Right lung (tissue), 5 donors: ENCODE results near the gene SLC35E3. TPM values are rescaled to one million over a fixed set of nuclear protein-coding genes. Genes with fewer than 3 reads are reported as not detected.
A peak's percentile ranks its signal among the peaks of the same experiment; 100 is the strongest.

Source experiments
- DNase-seq, 2 donors: peaks; one replicate each; pipeline ENCODE4 v3.0.0-alpha.2; 2013
- polyA plus RNA-seq, 5 donors: library from polyadenylated mRNA; unstranded; fragments of 120-200 nt; gene quantifications; one replicate each; pipeline versions ENCODE4 v1.2.1 to v1.2.3, GENCODE V29; 2013; ENCODE audit warnings: inconsistent platforms in 1 of 5, low replicate concordance in 1 of 5; ENCODE audit not compliant: insufficient read length in 5 of 5, insufficient read depth in 1 of 5

The SLC35E3 gene
- polyA plus RNA-seq, 5 donors = 13.6 to 20.7 (median 17.9) TPM

DNA sequence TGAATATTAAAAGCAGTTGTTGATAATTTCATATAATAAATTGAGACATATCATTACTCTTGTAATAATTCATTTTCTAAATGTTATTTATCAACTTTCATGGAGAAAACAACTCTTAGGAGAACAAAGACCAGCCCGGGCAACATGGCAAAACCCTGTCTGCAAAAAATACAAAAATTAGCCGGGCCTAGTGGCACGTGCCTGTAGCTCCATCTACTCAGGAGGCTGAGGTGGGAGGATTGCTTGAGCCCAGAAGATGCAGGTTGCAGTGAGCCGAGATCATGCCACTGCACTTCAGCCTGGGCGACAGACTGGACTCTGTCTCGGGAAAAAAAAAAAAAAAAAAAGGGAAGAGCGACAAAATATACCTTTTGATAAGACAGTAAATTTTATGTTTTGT, 21.2 kb downstream of the SLC35E3 start:
- no peak for DNase-seq

DNA sequence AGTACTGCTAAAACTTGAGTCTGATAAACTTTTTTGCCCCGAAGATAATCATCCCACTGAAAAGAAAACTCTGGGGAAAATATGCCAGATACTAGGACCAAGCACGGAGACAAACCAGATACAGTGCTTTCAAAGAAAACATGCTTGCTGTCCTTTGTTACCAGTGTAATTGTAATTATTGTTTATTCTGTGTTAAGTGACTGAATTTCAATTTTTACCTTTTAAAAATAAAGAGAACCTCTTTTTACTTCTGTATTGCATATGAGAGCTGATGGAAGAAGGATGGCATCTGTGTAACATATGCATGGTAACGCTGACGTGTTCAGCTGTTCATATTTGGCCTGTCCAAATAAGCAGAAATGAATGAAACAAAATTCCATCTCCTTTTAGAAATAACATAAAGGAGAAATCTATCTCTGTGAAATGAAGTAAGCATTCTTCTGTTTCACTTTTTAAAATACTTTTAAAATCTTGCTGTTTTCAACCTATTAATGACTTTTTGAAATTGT, 22.5 kb downstream of the SLC35E3 start:
- DNase-seq = no peak

DNA sequence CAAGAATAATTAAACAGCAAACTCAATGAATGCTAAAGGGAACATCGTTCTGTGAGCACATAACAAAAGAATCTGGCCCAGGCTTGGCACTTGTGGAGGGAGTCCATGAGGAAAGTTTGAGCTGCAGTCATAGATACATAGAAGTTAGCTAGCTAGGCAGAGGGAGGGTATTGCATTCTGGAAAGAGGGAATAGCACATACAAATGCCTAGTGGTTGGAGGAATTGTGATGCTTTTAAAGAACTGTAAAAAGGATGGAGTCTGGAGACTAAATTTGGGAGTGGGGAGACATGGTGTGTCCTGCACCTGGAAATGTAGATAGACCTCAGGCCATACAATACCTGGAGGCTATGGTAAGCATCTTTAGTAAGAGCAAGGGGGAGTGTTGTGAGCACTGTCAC, 24.0 kb downstream of the SLC35E3 start:
- no peak for DNase-seq

DNA sequence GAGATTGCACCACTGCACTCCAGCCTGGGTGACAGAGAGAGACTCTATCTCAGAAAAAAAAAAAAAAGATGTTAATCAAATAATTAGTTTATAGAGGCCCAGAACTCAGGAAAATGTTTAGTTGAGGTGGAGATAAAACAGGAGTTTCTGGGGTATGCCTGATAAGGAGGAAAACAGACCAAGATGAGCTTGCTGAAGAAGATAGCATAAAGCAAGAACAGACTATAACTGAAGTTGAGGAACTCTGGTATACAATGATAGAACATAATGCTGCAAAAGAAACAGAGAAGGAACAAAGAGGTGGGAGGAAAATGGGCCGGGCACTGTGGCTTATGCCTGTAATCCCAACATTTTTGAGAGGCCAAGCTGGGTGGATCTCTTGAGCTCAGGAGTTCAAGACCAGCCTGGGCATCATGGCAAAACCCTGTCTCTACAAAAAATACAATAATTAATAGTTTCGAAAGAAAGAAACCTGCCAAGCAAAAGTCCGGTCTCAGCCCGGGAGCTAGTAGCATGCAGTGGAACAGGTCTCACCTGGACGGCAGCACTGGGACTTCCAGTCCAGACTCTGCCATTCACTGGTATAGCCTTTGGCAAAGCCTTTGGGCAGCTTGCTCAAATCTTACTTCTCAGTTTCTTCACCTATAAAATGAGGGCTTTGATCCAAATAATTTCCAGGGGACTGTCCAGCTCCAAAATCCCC, 25.4 kb downstream of the SLC35E3 start:
- DNase-seq = no peak

DNA sequence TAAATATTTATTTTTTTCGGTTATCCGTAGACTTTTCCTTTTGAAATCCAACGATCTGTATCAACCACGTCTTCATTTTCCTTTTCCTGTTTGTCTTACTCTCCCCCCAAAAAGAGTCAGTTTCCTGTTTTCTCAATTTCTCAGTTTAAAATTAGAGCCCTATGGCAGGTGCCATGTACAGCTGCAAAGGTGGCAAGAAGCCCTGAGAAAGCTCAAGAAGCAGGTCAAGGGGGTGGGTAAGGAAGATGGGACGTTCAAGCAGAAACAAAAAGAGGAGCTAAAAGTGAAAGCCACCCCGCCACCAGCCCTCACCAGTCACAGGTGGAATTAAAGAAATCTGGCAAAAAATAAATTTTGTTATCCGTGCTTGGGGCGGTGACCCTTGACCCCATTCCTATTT, 26.7 kb downstream of the SLC35E3 start:
- no peak for DNase-seq

DNA sequence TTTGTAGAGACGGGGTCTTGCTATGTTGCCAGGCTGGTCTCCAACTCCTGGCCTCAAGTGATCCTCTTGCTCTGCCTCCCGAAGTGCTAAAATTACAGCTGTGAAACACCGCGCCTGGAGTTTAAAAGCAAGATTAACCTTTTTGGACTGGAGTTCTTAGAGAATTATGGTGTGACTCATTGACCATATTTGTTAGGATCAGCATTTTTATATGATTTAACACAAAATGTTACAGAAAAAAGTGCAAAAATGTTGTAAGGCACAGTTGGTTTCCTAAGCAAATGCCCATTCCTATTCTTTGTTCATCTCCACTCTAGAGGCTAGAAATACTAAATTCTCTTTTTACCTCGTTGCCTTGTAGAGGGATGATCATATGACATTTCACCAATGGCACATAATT, 27.6 kb downstream of the SLC35E3 start:
- DNase-seq = no peak

DNA sequence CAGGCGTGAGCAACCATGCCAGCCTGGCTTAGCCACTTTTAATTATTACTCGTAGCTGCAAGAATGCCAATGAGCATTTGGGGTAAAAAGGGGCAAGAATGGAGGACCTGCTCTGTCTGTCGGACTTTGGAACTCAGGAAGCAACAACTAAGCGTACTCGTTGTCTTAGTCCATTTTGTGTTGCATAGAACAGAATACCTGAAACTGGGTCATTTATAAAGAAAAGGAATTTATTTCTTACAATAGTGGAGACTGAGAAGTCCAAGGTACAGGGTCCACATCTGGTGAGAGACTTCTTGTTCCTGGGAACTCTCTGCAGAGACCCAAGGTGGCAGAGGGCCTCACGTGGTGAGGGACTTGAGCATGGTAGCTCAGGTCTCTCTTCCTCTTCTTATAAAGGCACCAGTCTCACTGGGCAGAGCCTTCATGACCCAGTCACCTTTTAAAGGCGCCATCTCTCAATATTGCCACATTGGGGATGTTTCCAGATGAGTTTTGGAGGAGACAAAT, 29.2 kb downstream of the SLC35E3 start:
- DNase-seq = no peak

DNA sequence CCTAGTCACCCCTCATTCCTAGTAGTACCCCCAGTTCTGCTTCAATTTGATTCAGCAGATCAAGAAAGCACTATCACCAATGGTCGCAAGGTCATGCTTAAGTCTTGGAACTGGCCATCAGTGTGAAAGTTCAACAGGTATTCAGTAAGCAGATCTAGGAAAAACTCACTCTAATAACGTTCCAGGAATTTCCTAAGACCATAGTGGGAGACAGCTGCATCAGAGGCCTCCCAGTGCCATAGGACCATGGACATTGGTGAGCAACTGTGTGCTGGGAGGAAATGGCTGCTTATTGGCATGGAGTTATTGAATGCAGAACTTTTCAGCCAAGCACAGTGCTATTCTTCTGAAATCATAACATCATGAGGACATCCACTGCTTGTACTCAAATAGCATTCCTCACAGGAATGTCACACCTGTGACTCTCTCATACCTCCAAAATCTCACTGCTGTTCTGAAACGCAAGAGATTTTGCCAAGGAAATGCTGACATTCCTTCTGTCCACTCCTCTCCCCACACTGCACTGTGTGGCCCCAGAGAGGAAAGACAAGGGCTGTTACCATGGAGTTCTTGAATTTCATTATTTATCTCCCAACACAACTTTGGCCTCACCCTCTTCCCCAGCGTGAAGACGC, 31.1 kb downstream of the SLC35E3 start:
- no peak for DNase-seq

DNA sequence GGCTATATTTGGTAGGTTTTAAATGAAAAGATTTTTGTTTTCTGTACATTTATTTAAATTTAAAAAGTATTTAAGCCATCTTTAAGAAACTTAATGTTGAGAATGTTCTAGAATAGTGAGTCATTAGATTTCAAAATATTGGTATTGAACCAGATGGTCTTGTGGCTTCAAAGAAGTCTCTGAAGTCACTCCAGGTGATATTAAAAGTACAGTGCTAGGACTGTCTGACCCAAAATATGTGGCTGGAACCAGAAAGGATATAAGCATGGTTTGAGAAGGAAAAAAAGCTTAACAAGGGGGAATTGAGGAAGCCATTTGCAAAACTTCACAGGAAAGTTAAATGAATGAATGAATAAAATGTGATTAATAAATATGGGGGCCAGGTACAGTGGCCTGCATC, 33.3 kb downstream of the SLC35E3 start:
- DNase-seq = no peak

DNA sequence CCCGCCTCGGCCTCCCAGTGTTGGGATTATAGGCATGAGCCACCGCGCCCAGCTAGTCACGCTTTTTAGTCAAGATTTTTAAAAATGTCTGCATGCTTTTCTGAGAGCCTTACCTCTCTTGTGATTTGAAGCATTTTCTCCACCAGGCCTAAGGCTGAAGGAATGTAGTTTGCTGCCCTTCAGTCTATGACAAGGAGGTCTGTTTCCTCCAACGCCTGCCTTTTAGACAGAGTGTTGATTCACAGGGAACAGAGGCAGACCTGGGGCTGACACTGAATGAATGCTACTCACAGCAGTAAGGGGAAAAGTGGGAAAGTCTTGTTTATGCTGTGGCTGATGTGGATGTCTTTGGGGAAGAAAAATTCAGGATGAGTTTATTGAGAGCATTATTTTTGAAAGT, 34.8 kb downstream of the SLC35E3 start:
- no peak for DNase-seq

DNA sequence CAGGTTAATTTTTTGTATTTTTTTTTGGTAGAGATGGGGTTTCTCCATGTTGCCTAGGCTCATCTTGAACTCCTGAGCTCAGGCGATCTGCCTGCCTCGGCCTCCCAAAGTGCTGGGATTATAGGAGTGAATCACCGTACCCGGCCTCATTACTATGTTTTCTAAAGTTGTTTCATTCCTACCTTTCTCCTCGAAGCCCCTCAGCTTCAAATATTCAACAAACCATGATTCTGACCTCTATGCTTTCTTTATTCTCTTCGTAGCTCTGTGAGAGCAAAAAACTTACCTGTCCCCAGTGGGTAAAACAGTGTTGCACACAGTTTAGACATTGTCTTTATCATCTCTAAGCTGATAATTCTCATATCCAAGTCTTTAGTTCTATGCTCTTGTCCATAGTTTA, 35.8 kb downstream of the SLC35E3 start:
- no peak for DNase-seq

DNA sequence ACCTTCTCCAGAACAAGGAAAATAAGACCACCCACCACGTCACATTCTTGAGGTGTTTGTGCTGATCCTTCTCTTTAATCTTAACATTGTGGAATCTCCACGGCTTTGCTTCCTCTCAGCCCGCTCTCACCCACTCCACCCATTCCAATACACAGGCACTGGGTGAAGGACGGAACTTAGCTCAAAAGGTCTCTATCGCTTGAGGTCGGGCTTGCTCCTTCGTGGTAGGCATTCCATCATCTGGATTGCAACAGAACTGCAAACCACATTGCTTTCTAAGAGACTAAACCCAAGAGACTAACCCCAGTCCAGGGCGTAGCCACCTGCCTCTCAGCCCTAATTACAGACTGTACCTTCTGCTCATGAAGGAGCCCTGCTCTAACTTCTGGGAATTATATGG, 38.0 kb downstream of the SLC35E3 start:
- DNase-seq = no peak

DNA sequence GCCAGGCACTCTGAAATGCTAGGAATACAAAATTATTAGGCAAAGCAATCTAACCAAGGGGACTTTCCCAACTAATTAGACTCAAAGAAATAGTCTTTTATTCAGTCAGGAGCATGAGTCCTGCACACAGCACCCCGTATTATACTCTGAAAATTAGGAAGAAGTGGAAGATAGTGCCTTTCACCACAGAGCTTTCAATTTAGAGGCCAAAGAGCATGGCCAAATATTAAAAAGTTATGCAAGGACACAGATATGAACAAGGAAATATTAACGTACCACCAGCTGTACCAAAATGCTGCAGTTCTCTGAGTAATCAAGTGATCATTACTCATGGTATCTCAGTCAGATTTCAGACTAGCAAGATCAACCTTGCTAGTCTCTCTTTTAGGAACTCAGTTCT, 39.4 kb downstream of the SLC35E3 start:
- DNase-seq = no peak

DNA sequence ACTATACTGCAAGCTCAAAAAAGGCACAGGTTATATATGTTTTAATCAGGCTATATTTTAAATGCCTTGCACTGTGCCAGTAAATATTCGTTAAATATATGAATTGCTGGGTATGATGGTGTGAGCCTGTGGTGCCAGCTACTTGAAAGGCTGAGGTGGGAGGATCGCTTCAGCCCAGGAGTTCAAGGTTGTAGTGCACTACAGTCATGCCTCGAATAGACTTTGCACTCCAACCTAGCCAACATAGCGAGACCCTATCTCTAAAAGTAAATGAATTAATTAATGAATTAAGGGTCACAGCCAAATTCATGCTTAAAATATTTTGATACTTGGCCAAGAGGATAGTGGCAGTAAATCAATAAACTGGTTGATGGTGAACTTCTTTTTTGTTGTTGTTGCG, 39.8 kb downstream of the SLC35E3 start:
- no peak for DNase-seq

DNA sequence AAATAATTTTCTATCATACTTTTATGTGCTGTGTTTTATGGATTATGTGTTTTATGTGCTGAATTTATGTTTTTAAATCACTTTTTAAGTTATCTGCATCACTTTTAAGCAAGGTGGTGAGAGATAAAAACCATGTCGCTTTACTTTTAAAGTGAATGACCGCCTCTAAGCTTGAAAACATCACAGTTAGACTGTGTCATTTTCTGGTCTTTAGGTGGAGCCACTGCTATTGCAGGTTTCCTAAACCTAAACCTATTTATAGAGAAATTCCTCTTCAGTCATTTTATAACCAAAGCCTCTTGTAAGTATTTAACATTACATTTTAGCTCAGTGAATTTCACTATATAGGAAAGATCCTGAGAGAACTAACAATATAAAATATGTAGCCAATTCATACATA, 41.0 kb downstream of the SLC35E3 start:
- DNase-seq = no peak

DNA sequence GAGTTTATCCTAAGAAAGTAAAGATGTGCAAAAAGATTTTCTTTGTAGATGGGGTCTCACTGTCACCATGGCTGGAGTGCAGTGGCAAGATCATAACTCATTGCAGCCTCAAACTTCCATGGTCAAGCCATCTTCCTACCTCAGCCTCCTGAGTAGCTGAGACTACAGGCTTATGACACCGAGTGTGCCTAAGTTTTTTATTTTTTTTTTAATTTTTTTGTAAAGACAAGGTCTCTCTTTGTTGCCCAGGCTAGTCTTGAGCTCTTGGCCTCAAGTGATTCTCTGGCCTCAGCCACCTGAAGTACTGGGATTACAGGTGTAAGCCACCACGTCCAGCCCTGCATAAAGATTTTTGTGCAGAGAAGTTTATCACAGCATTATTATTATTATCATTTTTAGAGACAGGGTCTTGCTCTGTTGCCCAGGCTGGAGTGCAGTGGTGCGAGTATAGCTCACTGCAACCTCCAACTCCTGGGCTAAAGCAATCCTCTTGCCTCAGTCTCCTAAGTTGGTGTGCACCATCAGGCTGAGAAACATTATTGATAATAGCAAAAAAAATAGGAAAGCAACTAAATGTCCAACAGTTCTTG, 42.7 kb downstream of the SLC35E3 start:
- DNase-seq = no peak

DNA sequence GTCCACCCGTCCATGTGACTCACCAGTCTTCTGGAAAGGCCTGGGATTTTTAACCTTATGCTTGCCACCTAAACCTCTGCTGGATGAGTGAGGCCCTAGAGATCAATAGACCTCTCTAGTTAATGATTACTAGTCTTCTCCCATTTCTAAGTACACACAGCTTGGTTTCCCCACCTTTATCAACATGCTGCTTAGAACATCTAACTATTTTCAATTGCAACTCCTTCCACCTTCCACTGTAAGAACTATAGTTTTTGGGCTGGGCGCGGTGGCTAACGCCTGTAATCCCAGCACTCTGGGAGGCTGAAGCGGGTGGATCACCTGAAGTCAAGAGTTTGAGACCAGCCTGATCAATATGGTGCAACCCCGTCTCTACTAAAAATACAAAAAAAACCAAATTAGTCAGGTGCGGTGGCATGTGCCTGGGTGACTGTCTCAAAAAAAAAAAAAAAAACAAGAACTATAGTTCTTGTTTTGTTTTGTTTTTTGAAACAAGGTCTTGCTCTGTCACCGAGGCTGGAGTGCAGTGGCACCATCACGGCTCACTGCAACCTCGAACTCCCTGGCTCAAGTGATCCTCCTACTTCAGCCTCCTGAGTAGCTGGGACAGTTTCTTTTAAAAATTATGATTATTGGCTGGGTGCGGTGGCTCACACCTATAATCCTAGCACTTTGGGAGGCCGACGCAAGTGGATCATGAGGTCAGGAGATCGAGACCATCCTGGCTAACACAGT, 43.3 kb downstream of the SLC35E3 start:
- no peak for DNase-seq

DNA sequence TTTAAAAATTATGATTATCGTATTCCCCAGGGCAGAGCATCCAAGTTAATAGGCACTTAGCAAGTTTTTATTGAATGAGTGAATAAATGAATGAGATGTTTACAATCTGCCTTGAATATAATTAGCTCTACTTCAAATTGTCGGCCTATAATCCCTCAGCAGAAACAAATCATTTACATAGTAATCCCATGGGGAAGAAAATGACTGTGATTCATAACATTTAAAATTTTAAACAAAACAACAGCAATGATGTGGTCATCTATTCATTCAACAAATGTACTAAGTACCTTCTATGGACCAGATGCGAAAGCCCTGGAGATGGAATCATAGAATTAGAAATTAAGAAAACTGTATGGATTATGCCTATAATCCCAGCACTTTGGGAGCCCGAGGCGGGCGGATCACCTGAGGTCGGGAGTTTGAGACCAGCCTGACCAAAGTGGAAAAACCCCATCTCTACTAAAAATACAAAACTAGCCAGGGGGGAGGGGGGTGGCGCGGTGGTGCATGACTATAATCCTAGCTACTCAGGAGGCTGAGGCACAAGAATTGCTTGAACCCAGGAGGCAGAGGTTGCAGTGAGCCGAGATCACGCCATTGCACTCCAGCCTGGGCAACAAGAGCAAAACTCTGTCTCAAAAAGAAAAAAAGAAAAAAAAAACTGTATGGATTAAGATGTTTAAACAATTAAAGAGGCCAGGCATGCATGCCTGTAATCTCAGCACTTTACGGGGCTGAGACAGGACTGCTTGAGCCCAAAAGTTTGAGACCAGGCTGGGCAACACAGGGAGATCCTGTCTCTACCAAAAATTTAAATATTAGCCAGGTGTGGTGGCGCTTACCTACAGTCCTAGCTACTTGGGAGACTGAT, 44.3 kb downstream of the SLC35E3 start:
- DNase-seq = no peak

DNA sequence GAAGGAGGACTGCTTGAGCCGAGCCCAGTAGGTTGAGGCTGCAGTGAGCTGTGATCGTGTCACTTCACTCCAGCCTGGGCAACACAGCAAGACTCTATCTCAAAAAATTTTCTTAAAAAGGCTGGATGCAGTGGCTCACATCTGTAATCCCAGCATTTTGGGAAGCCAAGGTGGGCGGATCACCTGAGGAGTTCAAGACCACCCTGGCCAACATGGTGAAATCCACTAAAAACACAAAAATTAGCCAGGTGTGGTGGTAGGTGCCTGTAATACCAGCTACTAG, 44.9 kb downstream of the SLC35E3 start:
- DNase-seq = no peak

DNA sequence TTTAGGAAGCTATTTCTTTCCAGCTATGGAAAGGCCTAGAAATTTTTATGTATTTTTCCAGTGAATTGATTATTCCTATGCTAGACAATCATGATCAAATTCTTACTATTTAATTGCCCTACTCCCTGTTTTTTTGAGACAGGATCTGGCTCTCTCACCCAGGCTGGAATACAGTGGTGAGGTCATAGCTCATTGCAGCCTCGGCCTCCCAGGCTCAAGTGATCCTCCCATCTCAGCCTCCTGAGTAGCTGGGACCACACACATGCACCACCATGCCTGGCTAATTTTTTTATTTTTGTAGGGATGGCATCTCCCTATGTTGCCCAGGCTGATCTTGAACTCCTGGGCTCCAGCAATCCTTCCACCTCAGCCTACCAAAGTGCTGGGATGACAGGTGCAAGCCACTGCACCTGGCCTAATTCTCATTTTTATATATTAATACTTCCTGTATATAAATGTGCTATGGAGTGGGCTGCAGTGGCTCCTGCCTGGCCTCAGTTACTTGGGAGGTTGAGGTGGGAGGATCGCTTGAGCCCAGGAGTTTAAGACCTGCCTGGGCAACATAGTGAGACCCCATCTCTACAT, 46.0 kb downstream of the SLC35E3 start:
- no peak for DNase-seq

DNA sequence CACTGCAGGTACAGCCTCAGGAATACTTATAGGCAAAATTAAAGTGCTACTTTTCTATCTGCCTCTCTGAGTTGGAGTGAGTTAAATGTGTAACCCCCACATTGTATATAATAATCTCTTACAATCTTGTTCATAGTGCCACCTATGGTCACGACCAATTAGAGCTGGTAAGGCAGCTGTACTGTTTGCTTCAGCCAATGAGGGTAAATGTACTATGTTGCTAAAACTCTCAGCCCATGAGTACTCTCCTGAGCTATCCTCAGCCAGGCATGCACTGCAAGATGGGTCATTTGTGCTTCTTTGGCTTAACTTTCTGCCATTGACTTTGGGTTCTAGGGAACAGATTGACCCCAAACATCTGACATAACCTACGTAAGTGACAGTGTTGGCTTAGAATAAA, 47.0 kb downstream of the SLC35E3 start:
- peak in 1 of 2 donors; percentile 23 for DNase-seq
